ENCODE data around the gene SNN.

Gene SNN

DNA sequence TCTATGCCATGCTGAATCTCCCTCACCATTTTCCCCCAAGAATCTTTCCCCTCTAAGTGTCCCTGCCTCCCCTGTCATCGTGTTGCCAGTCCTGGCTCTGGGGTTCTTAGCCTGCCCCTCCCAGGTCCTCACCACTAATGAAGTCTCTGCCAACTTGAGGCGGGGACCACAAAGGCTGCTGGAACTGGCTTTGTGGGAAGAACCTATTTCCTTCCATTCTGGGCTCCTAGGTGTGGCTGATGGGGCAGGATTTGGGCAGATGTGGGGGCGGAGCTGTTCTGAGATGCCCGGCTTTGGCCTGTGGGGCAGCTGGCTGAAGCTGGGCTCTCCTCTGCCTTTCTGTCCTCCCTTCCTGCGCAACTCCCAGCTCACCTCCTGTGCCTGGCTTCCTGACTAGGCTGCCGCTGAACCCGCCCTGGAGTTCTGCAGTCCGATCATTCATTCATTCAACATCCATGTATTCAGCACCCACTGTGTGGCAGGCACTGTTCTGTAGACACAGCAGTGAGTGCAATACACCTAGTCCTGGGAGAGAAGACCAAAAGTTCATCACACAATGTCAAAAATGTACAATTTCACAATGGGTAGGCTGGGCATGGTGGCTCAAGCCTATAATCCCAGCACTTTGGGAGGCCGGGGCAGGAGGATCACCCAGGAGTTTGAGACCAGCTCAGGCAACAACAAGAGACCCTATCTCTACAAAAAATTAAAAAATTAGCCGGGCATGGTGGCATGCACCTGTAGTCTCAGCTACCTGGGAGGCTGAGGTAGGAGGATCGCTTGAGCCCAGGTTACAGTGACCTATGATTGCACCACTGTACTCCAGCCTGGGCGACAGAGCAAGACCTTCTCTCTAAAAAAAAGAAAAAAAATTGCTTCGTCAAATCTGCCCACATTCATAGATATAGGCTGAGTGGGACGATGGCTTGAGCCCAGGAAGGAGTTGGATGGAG is 1.9 kb upstream of the SNN start:
- DNase-seq (ENCODE audit: low read depth in 1 of 2, low spot score in 1 of 2), result no peak

DNA sequence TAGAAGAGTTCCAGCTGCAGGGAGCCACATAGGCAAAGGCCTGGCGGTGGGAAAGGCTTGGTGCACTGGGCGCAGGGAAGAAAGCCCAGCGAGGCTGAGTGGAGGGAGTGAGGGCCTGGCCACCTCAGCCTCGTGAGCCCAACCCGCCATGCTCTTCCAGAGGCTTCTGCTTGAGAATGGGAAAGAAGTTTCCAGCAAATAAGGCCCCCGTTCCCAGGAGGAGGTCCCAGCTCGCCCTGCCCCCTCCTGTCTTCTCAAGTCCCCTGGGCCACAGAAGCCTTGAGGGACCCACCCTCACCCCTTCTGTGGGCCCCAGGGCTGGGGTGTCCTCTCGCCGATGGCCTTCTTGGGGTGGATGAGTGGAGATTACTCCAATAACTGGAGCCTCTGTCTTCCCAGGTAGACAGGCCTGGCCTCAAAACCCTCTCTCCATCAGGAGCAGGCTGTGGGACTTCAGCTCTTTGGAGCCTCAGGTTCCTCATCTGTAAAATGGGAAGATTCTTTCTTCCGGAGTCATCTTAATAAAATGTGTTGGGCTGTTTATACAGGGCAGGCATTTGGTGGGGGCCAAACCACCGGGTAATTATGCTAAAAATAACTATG is 933 bp upstream of the SNN start:
- no peak for DNase-seq (ENCODE audit: low read depth in 1 of 2, low spot score in 1 of 2)

DNA sequence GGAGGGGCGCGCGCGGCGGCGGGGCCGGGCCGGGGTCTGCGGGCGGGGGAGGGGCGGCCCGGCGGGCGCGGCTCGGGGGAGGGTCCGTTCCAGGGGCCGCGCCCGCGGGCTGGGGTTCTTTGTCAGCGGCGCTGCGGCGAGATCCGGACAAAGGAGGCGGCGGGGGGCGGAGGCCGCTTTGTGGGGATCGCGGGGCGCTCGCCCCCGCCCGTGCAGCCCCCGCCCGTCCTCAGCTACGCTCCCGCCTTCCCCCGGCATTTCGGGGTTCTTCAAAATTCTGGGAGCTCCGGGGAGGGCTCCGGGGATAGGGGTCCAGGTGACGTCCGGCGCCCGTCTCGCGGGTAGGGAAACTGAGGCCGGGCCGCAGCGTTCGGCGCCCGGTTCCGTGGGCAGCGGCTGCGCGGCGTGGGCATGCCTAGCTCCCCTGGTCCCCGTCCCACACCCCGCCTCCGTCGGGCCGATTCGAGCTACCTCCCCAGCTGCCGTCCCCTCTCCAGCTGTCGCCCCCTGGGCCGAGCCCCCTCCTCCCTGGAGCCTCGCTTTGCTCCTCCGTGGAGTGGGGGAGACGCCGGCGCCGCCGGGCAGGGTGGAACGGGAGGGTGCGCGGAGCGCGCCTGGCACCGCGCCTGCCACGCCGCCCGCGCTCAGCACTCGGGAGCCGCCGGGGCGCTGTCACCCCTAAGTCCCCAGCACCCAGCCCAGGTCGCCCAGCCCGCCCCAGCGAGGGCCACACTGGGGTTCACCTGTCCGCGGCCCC is 546 bp downstream of the SNN start:
- no peak for DNase-seq (ENCODE audit: low read depth in 1 of 2, low spot score in 1 of 2)

DNA sequence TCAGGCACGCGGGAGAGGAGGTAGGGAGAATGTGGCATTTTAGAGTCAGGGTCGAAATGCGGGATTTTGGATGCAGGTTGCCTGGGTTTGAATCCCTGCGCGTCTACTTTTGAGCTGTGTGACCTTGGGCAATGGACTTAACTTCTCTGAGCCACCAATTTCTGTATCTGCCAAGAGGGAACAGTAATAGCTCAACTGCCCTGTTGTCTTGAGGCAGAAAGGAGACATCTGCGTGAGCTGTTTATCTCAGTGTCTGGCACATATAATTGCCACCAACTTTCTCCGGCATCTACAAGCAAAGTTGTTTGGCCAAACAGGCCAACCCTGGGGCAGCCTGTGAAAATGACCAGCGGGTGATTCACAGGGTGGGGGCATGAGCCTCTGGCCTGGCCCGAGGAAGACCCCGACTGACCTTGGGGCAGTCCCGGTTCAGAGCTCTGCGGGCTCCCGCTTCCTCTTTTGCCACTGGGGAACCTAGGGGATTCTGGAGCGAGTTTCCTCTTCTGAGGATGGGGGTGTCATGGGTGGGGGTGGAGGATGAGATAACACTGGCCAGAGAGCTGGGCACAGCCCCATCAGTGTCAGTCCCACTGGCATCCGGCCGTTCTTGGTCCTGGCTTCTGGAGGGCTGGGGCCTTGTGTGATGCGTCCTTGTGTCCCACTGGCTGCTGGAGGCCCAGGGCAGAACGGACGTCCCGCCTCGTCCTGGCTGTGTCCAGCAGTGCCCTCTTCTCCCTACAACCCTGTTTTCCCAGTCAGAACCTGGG is 1.3 kb downstream of the SNN start:
- DNase-seq (ENCODE audit: low read depth in 1 of 2, low spot score in 1 of 2), result no peak

DNA sequence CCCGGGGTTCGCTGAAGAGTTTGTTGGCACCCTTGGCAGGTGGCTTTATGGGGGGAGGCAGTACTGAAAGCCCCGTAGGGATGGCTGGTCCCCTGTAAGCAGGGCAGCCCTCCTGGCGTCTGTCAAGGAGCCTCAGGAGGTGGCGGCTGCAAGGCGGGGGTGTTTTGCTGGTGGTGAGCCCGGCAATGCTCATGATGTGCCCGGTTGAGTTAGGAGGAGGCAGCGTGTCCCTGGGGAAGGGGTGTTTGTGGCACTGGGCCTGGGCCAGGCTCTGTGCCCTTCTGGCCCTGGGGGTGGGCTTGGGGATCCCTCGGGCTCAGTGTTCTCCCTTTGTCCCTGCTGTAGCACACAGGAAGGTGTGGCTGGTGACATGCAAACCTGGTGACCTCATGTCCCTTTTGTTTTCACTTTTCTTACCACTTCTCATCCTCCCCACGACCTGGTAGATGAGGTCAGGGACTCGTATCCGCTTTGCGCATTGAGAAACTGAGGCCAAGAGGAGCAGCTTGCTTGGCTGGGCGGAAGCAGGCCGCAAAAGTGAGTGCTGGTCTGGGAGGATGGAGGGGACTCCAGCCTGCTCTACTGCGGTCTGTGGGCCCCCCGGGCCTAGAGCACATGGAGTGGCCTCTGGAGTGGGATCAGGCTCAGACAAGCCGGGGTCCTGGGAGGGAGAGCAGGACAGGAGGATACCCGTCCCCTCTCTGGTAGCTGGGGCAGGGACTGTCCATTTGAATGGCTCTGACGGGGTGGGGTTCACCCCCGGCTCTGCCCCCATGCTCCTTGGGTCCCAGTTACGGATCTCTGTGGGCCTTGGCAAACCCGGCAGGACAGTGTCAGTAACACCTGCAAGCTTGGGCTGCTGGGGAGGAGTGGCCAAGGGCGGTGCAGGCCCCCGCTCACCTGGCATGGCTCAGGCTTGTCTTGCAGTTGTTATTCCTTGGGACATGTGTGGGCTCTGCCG is 2.2 kb downstream of the SNN start:
- DNase-seq (ENCODE audit: low read depth in 1 of 2, low spot score in 1 of 2), result no peak

DNA sequence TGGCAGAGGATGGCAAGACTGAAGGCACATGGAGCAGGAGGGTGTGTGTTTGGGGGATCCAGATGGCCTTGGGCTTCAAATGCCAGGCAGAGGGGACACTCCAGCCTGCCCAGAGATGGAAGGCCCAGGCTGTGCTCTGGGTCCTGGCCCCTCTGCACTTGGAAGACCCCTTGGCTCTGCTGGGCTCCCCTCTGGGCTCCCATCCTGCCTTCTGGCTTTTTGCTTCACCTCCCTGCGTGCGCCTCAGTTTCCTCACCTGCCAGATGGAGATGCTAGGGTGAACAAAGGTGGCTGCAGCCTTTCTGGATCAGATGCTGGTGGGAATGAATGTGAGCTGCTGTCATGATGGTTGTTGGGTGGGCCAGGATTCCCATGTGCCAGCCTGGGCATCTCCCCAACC is 3.0 kb downstream of the SNN start:
- DNase-seq (ENCODE audit: low read depth in 1 of 2, low spot score in 1 of 2), result no peak

DNA sequence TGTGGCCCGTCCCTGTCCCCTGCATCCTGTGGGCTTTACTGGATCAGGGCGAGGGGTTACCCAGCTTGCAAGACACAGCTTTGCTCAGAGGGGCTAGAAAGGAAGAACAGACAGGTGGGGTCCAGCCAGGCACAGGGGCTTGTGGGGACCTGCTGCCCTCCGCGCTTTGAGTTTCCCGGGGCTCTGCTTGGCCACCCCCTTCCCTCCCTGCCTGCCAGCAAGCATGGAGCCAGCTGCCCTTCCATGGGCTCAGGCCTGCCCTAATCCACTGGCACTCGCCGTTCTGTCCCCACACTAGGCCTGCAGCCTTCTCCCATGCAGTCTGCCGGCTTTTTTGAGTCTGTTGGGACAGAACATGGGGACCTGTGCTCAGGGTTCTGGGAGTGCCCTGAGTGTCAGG is 3.4 kb downstream of the SNN start:
- no peak for DNase-seq (ENCODE audit: low read depth in 1 of 2, low spot score in 1 of 2)

DNA sequence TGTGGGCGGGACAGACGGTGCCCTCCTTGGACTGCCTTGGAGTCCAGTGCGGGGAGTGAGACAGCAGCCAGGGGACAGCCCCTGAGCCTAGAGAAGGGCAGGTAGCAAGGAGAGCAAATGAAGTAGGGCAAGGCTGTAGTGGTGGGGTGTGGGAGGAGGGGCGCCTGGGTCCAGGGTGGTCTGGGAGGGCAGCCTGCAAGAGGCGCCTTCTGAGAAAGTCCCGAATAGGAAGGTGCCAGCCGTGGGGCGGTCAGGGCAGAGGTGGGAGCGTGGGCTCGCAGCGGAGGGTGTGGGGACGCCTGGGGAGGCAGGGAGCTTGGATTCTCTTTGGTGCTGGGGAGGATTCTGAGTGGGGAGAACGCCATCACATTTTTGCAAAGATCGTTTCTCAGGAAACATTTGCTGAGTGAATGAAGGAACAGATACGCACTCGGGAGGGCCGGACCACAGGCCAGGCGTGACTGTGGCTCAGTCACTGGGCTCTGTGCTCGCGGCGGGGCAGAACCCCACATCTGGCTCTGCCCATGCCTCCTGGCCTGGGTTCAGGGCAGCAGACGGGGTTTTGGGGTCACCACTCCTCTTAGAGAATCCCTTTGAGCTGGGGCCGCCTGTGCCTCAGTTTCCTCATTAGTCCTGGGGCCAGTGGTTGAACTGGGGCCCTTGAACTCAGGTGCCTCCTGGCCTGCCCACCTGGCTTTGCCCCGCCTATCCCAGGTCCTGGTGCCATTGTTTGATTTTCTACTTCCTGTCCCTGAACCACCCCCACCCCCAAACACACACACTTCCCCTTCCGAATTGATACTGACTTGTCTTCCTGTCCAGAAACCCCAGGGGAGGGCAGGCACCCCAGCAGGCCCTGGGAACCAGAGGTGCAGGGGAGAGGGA is 4.2 kb downstream of the SNN start:
- no peak for DNase-seq (ENCODE audit: low read depth in 1 of 2, low spot score in 1 of 2)

DNA sequence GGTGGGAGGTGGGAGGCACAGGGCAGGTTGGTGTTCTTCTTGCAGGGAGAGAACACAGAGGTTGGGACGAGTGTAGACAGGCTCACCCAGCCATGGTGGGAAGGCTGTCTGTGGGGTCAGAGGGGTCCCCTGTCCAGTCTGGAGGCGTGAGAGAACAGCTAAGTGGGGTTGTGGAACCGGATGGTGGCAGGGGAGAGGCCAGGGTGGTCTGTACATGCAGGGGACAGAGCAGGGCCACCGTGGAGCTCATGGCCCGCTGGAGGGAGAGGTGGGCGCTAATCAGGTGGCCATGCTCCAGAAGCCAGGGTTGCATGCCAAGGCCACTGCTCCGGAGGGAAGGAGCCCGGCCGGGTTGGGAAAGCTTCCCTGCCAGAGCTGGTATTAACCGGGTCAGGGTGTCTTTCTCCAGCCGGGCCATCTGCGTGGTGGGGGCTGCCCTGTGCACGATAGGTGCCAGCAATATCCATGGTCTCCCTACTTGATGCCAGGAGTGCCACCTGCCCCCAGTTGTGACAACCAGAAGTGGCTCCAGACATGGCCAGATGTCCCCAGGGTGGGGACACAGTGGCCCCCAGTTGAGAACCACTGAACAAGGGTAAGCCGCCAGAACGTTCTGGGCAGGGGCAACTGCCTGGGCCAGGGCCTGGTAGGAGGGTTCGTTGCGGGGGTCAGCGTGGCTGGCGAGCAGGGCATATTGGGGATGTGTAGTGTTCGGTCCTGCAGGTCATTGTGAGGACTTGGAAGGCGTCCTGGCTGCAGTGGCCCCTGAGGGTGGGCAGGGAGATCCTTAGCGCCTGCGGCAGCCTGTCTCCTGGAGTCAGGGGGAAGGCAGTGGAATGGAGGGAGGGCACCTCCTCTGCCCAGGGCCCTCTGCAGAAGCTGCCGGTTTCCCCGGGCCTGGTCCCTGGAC is 5.1 kb downstream of the SNN start:
- DNase-seq (ENCODE audit: low read depth in 1 of 2, low spot score in 1 of 2), result no peak

DNA sequence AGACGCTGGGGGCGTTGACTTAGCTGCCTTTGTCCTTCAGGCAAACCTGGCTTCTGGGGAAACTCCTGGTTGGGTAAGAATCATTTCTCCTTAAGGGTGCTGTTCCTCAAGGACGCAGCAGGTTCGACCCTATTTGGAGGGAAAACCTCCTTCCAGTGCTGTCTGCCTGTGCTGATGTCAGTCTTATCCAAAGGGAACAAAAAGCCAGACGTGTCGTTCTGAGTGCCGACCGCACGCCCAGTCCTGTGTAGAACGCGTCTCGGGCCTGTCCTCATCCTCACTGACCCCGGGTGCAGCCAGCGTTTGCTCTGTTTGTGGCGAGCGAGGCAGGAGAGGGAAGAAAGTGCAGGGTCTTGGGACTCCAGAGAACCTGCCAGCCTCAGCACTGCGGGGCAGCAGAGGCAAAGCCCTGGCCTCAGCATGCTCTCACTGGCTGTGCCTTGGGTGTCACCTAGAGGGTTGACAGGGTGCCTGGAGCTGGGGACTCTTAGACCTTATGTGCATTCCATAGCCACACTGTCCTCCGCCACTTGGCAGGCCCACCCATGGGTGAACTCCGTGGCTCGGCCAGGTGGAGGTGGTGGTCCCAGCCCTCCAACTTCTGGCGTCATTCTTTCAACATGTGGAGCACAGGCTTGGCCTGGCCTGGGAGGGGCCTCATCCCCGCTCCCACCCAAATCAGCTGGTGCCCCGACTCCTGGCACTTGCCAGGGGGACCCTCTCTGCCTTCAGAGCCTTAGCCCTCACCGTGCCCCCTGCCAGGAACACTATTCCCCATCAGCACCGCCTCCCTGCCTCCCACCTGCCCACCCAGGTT is 6.0 kb downstream of the SNN start:
- no peak for DNase-seq (ENCODE audit: low read depth in 1 of 2, low spot score in 1 of 2)

DNA sequence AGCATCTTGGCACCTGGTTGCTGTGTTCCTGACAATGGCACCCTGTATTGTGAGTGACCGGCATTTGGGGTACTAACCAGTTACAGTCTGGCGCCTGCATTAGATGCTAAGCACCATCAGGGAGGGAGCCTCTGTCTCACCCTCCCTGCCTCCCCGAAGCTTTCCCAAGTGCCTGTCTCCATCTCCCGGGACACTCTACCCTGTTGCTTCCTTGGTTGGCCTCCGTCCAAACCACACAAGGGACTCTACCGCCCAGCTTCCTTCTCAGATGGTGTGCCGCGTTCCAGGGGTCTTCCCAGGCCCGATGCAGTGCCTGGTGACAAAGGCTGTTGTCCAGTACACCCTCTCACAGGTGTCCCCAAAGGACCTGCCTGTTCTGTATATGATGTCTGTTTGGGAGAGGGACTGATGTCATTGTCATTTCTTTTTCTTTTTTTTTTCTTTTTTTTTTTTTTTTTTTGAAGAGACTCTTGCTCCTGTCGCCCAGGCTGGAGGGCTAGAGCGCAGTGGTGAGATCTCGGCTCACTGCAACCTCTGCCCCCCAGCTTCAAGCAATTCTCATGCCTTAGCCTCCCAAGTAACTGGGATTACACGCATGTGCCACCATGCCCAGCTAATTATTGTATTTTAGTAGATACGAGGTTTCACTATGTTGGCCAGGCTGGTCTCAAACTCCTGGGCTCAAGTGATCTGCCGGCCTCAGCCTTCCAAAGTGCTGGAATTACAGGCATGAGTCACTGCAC is 6.7 kb downstream of the SNN start:
- no peak for DNase-seq (ENCODE audit: low read depth in 1 of 2, low spot score in 1 of 2)

DNA sequence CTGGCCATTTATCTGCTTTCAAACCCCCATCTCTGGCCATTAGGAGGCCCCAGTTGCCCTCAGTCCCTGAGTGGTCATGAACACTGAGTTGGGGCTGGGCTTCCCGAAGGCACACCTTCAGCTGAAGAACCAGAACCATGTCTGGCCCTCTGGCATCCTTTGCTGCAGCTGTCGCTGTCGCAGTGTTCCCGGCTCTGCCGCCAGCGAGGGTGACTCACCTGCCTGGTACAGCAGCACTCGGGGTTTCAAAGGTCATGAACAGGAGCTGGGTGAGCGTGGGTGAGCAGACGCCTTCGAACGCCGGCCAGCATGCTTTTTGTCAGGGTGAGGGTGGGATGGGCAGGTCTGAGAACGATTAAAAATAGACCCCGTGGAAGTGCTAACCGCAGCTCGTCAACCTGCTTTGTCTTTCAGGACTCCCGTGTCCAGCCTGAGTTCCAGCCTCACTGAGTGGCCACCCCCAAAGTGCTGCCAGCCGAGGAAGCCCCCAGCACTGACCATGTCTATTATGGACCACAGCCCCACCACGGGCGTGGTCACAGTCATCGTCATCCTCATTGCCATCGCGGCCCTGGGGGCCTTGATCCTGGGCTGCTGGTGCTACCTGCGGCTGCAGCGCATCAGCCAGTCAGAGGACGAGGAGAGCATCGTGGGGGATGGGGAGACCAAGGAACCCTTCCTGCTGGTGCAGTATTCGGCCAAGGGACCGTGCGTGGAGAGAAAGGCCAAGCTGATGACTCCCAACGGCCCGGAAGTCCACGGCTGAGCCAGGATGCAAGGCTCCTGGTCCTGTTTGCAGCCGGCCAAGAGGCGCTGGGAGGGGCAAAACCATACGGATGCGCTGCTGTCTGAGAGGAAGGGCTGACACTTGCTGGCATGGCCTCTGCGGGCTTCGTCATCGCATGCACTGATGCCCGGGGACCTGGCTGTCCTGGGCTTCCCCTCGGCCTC is 7.6 kb downstream of the SNN start:
- DNase-seq (ENCODE audit: low read depth in 1 of 2, low spot score in 1 of 2), result no peak

DNA sequence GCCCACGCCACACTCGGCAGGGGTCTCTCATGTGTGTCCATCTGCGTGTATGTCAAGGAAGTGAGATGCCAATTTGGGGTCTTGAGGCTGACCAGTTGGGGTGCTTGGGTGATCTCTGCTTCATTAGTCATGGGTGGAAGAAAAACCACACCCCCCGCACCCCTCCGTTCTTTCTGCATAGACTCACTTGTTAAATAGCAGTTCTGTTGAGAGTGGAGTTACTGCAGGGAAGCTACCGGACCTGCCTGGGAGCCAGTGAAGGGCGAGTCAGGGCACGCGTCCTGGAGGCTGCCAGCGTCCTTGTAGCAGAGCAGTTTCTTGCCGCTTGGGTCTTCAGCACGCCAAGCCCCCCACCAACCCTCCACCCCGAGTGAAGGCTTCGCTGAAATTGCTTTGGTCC is 8.5 kb downstream of the SNN start:
- no peak for DNase-seq (ENCODE audit: low read depth in 1 of 2, low spot score in 1 of 2)

DNA sequence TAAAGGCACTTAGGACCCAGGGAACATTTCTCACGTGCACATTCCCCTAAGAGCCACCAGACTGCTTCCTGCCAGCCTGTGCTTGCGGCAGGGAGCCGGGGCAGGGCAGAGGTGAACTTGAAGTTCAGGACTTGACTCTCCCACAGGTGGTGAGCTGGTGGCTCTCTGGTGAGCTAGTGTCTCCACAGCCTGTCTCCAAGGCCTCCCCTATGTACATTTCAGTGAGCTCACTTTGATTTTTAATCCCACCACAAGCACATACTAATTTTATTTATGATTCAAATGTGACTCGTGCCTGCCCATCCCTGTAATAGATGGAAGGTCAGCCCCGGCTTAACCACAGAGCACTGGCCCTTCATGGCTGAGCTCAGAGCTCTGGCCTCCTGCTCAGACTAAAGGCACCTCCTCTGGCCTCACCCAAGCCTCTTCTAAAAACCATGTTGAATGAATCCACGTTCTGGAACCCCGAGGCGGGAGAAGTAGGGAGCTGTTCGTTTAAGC is 9.2 kb downstream of the SNN start:
- no peak for DNase-seq (ENCODE audit: low read depth in 1 of 2, low spot score in 1 of 2)
